IPS DF 6.9 (cell line): ENCODE data around the gene HOXA5.

Experiments used
- DNase-seq: peaks from one replicate; pipeline ENCODE4 v3.0.0-alpha.2; 2013; ENCODE audit warnings: low read depth, low spot score
- H3K27ac ChIP-seq: one replicate; pipeline ENCODE4 v1.5.1; 2013; ENCODE audit warnings: low read length, control low read depth
- H3K27me3 ChIP-seq: 2 replicates; pipeline ENCODE4 v1.6.1; 2013; ENCODE audit warnings: mild to moderate bottlenecking, low read length; ENCODE audit not compliant: control insufficient read depth, insufficient read depth
- H3K36me3 ChIP-seq: 2 replicates; pipeline ENCODE4 v1.6.1; 2013; ENCODE audit warnings: low read length; ENCODE audit not compliant: control insufficient read depth, insufficient read depth
- H3K4me1 ChIP-seq: 2 replicates; pipeline ENCODE4 v1.6.1; 2013; ENCODE audit warnings: low read length; ENCODE audit not compliant: control insufficient read depth, insufficient read depth
- H3K4me3 ChIP-seq: 2 replicates; pipeline ENCODE4 v1.5.1; 2013; ENCODE audit warnings: mild to moderate bottlenecking, low read length
- H3K9me3 ChIP-seq: 2 replicates; pipeline ENCODE4 v1.6.1; 2013; ENCODE audit warnings: low read length, inconsistent platforms; ENCODE audit not compliant: control insufficient read depth, insufficient read depth
- WGBS: extraction: QIAGEN DNeasy Blood & Tissue Kit; methylation state at CpG from one replicate; pipeline ENCODE4 v1.1.7; 2013; ENCODE audit warnings: mixed read lengths, missing lambda C conversion rate; ENCODE audit not compliant: insufficient read length, insufficient coverage; 5-methylcytosine and 5-hydroxymethylcytosine counted together

The HOXA5 gene

DNA sequence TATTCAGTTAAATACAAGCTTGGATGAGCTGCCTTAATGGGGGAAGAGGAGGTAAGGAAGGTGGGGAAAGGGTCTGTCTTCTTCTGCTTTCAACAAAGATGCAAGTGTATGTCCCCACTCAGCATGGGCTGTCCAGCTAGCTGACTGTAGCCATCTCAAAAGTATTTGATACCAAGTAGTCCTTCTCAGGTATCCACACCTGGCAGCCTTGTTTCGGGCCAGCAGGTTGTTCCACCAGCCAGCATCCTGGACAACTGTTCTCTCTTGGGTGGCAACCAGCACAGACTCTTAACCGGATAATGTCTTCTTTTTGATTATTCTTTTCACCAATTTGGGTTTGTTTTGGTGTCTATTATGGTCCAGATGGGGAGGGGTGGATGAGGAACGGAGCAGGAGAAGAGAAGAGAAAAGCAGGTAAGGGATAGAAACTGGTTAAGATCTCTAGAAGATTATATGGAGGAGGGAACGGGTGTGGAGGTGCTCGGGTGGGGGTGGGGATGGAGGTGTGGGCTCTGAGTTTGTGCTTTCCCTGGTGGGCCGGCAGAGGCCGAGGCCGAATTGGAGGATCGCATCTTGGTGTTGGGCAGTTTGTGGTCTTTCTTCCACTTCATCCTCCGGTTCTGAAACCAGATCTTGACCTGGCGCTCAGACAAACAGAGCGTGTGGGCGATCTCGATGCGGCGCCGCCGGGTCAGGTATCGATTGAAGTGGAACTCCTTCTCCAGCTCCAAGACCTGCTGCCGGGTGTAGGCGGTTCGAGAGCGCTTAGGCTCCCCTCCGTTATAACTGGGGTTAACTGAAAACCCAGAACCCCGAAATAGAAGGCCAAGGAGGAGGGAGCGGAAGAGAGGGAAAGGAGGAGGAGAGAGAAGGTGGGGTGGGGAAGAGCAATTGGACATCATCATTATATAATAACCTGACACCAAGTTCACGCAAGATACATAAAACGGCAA lies 14.4 kb downstream of the HOXA5 start:
- no peaks in the 10 kb centered on the region for H3K4me1 ChIP-seq
- DNase-seq: no peak
- no peaks in the 10 kb centered on the region for H3K9me3 ChIP-seq
- peaks cover 96% of the 10 kb centered on the region for H3K27me3 ChIP-seq
- H3K4me3 ChIP-seq: no peak overlapping the region
- no peak overlapping the region for H3K27ac ChIP-seq
- no CpG with 5 or more reads among the region's 28 CpGs for WGBS
- H3K36me3 ChIP-seq: no peaks in the 10 kb centered on the region; the same call in 1 of the 2 replicates

DNA sequence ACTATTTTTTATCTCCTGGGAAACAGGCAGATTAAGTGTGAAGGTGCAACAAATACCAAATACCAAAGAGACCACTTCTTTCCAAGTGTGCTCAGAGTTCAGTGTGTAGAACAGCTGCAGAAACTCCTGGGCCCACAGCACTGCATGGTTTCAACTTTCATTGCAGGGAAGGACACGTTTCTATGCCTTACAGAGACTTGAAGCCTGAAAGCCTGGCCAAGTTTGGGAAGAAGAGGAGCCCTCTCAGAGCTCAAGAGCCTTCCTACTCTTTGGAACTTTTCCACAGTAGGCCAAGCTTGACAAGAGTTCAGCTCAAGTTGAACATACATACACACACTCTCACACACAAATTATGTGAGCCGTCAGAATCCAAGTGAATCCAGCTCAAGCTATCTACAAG lies 15.4 kb downstream of the HOXA5 start:
- H3K9me3 ChIP-seq: no peaks in the 10 kb centered on the region
- peaks cover 97% of the 10 kb centered on the region for H3K27me3 ChIP-seq
- H3K36me3 ChIP-seq: no peaks in the 10 kb centered on the region; the same call in 1 of the 2 replicates
- no peak overlapping the region for H3K27ac ChIP-seq
- no peak for DNase-seq
- no CpG with 5 or more reads among the region's 2 CpGs for WGBS
- H3K4me3 ChIP-seq: no peak overlapping the region
- no peaks in the 10 kb centered on the region for H3K4me1 ChIP-seq

DNA sequence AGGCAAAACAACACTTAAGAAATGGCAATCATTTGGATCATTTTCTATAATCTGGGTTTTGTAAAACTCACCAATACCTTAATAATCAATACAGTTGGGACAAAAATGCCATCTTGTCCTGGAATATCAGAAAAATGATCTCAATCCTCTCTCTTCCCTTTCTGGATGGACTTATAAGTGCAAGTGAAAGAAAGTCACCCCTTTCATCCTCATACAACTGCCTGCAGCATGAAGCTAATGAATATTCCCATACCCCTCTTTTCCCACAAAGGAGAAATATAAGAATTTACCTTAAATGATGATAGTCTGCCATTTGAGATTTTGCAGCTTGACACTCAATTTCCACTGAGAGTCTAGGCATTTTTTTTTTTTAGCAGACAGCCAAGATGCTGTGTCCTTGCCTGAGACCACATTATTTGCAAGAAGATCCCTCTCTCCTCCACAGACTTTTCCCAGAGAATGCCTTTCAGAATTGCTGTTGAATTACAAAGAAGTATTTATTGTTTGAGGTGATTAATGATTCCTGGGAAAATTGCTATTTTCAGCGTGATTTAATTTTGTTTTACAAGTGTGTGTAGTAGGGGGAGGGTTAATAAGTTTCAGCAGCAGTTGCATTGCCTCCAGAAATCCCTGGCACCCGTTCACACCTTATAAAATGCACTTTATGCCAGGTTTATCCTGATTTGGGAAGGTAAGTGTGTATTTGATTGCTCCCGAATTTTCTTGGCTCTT lies 16.7 kb downstream of the HOXA5 start:
- Histone ChIP-seq H3K4me1 (no peaks in the 10 kb centered on the region), H3K4me3 (no peak overlapping the region), H3K36me3 (no peaks in the 10 kb centered on the region; the same call in 1 of the 2 replicates), H3K9me3 (no peaks in the 10 kb centered on the region), H3K27me3 (peaks cover 97% of the 10 kb centered on the region), H3K27ac (no peak overlapping the region)
- WGBS: 100% methylated on average over 1 of the region's 3 CpGs
- DNase-seq: no peak

DNA sequence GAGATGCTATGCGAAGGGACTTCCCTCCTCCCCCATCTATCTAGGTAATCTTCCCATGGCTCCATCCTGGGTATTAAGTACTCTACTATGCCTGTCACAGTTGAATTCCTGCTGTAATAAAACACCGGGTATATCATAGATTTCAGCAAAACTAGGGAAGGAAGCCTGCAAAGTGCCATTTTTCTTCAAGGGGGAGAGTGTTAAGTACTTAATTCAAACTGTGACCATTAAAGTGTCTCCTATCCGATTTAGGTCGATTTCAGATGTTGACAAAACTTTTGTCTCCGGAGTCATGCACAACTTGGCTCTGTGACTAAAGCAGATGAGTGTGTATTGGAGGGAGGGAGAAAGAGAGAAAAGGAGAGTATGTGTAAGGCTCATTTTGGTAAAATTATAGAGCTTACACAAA lies 17.5 kb downstream of the HOXA5 start:
- Histone ChIP-seq H3K4me1 (no peaks in the 10 kb centered on the region), H3K4me3 (no peak overlapping the region), H3K36me3 (no peaks in the 10 kb centered on the region; the same call in 1 of the 2 replicates), H3K27ac (no peak overlapping the region), H3K27me3 (peaks cover 97% of the 10 kb centered on the region), H3K9me3 (no peaks in the 10 kb centered on the region)
- WGBS: no CpG with 5 or more reads among the region's 5 CpGs
- no peak for DNase-seq

DNA sequence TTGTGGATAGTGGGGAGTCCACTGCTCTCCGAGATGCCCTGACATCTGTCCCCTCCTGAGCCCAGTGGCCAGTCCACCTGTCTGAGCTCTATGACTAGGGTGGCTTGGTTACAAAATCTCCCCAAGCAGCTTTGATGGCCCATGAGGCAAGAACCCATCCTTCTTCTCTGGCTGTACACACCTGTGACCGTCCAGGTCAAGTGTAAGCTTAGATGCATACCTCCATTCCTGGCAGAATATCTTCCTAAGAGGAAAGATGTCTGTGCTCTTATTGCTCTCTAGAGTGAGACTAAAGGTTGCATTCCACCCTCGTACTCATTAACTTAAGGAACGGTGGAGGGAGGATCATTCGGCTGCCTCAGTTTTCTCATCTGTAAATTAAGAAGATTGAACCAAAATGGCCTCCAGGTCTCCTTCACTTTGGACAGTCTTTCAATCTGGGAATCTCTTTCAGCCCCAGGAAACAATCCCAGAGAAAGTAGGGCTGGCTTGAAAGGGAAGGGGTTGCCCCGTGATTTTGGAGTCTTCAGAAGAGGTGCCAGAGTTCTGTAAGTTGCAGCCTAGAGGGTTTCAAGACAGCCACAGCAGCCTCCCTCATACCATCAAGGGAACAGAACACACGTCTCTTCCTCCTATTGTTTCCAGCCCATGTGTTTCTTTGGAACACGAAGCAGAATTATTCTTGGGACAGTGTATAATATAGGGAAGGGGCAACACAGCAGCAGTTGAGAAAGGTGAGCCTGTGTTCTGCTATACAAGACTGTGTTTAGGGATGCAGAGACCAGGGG lies 18.4 kb downstream of the HOXA5 start:
- Histone ChIP-seq H3K27me3 (peaks cover 100% of the 10 kb centered on the region), H3K4me1 (no peaks in the 10 kb centered on the region), H3K9me3 (no peaks in the 10 kb centered on the region), H3K4me3 (no peak overlapping the region), H3K27ac (no peak overlapping the region), H3K36me3 (no peaks in the 10 kb centered on the region; the same call in 1 of the 2 replicates)
- WGBS: no CpG with 5 or more reads among the region's 8 CpGs
- no peak for DNase-seq

DNA sequence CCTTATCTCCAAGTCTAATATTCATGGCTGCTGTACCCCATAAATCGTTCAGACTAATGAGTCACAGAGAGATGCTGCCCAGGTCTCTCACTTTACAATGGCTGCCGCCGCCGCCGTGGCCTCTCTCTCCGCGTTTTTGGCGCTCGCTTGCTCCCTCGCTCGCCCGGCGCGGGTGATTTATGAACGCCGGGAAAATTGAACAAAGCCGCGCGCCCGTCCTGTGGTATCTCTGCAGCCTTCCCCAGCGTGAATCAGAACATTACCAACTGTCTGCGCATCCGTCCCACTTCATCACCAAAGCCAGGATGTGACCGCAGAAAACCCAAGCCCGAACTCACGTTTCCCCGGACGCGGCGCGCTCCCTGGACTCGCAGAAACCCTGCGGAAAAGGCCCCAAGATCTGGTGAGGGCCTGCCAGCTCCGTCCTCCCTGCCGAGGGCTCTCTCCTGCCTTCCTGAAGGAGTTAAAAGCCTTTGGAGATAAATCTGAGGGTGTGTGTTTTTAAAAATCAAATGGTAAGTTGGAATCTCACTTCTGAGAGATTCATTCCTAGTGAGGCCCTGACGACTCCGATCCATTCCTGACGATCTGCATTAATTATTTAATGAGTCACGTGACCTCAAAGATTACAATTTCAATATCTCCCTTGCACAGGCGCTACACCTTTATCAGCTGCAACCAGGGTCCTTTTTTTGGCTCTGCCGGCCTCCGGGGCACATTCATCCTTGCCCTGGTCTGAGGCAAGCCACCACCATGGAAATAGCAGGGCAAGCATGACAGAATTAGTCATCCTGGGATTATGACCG lies 19.2 kb downstream of the HOXA5 start:
- H3K4me3 ChIP-seq: no peak overlapping the region
- WGBS: no CpG with 5 or more reads among the region's 43 CpGs
- no peak overlapping the region for H3K27ac ChIP-seq
- H3K36me3 ChIP-seq: no peaks in the 10 kb centered on the region
- H3K4me1 ChIP-seq: no peaks in the 10 kb centered on the region
- H3K9me3 ChIP-seq: no peaks in the 10 kb centered on the region
- DNase-seq: no peak
- peaks cover 100% of the 10 kb centered on the region for H3K27me3 ChIP-seq

DNA sequence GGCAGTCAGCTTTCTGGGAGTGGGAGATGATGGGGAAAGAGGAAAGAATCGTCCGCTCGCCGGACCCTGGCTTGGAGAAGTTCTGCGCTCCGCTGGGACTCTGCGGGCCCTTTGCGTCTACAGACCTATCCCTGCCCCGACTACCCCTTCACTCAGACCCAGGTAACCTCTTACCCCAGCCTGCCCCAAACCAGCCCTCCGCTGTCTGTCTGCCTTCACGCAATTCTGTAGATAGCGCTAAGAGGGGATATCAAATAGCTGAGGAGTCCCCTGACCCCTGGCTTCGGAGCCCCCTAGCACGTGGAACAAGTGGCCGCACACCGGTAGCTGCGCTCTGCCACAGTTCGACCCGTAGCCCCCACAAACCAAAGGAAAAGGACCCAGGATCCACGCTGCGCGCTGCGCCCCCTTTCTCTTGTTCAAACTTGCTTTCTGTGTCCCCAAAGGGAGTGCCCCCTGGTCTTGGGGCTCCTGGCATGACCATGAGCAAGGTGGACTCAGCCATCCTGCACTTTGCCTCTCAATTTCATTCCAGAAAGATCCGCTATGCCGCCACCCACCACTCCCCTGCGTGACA lies 19.9 kb downstream of the HOXA5 start:
- H3K9me3 ChIP-seq: no peaks in the 10 kb centered on the region
- no peaks in the 10 kb centered on the region for H3K4me1 ChIP-seq
- no peak overlapping the region for H3K4me3 ChIP-seq
- WGBS: no CpG with 5 or more reads among the region's 26 CpGs
- no peak for DNase-seq
- H3K36me3 ChIP-seq: no peaks in the 10 kb centered on the region
- peaks cover 99% of the 10 kb centered on the region for H3K27me3 ChIP-seq
- no peak overlapping the region for H3K27ac ChIP-seq

DNA sequence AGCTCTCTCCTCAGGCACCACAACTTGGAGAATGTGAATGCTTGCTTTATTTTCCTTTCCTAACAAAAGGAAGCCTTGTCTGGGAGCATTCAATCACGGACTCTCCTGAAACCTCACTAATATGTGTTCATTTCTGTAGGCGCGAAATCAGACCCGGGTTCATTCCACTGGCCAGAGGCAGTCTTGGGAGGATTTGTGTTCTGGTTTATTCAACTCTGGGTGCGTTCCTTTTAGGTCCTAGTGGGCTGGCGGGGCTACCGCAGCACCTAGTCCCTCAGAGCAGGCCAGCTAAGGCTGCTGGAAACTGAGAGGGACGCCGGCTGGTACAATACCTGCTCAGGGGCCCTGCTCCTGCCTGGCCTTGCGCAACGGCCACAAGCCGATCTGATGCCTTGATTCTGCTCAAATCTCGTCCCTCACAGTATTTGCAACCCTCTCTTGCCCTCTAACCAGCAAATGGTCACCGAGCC lies 20.4 kb downstream of the HOXA5 start:
- H3K27me3 ChIP-seq: peaks cover 99% of the 10 kb centered on the region
- WGBS: no CpG with 5 or more reads among the region's 14 CpGs
- H3K36me3 ChIP-seq: no peaks in the 10 kb centered on the region
- H3K4me1 ChIP-seq: no peaks in the 10 kb centered on the region
- H3K9me3 ChIP-seq: no peaks in the 10 kb centered on the region
- no peak for DNase-seq
- H3K4me3 ChIP-seq: no peak overlapping the region
- H3K27ac ChIP-seq: no peak overlapping the region

DNA sequence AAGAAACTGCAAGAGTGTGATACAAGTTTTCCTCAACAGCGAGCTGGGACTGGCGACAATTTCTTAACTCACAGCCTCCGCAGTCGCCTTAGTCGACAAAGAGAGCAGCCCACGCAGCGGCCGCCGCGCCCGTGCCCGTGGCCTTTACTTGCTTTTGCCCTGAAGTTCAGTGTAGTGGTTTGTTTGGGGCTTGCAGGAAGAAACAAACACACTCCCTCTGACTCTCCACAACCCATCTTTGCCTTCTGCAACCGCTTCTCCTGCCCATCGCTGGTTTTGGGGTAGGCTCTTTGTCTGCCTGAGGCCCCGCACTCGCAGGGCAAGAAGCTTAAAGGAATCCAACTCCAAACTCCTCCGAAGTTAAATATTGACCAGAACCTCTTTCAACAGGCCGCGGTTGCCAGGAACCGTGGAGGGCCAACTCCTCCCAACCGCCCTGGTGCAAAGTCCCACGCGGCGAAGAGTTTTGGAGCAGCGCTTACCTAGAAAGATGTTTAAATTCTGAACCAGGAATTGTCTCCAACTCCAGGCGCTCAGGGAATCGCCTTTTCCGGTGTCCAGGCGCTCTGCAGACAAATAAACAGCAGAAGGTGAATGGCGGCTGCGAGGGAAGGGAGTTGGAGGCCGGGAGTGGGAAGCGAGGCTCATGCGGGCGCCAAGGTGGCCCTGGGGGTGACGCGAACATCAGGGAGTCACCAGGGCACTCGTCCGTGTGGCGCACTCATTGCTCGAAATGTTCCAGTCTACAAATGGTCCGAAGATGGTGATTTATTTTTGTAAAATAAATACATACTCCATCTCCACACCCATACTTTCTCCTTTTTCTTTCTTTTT lies 21.2 kb downstream of the HOXA5 start:
- Histone ChIP-seq H3K36me3 (no peaks in the 10 kb centered on the region), H3K4me1 (peaks cover 2% of the 10 kb centered on the region; the same call in 1 of the 2 replicates), H3K4me3 (no peak overlapping the region), H3K9me3 (no peaks in the 10 kb centered on the region), H3K27ac (no peak overlapping the region), H3K27me3 (peaks cover 99% of the 10 kb centered on the region)
- WGBS: no CpG with 5 or more reads among the region's 42 CpGs
- no peak for DNase-seq
